K562 (cell line): Measurements from ENCODE around the gene POLR3G. TPM values are rescaled to one million over a fixed set of nuclear protein-coding genes. Genes with fewer than 3 reads are reported as not detected.

ENCODE experiments used
- ATAC-seq: fragments of 200-7000 bp; cut with Tn5 transposase; 3 replicates; pipeline ENCODE4 v1.9.1; 2020; ENCODE audit warnings: moderate library complexity
- BruUV-seq: library from RNA; stranded (reverse); fragments of 400-500 nt; replicated peaks from 2 replicates; lab custom pipeline; 2021; lab: Mats Ljungman, UMichigan
- CTCF ChIA-PET: fragments of 300-600 bp; formaldehyde crosslinking; extraction: SDS; loops from one replicate; lab custom pipeline; 2021; ENCODE audit warnings: low intra/inter-chr PET ratio; lab: Yijun Ruan, JAX
- POLR2A ChIA-PET: fragments of 300-600, 350-650 bp; sonication (Branson Sonifier 250); formaldehyde crosslinking; extraction: SDS; loops from one replicate; lab custom pipeline; 2021; ENCODE audit warnings: antibody characterized with exemption, inconsistent platforms; lab: Yijun Ruan, JAX
- DNase-seq, 4 experiments: peaks; one replicate each; pipeline versions ENCODE4 v3.0.0 to v3.0.0-alpha.2; 2011 to 2018; ENCODE audit warnings: low spot score in 3 of 4, mixed read lengths in 3 of 4; ENCODE audit errors: extremely low read depth in 1 of 4
- FAIRE-seq: peaks from 2 replicates; lab custom pipeline; 2011; peaks lifted over from hg19 to GRCh38; lab: Jason Lieb, UNC
- H2AFZ ChIP-seq: 2 replicates; pipeline ENCODE4 v1.6.0; 2011; ENCODE audit warnings: low read depth, low read length, control low read depth, inconsistent platforms
- H3K27ac ChIP-seq: fragments of 200-600 bp; 3 replicates; pipeline ENCODE4 v1.8.0; 2011; ENCODE audit warnings: low read depth, mild to moderate bottlenecking, control low read depth, inconsistent platforms, low read length, moderate library complexity, mixed read lengths; ENCODE audit errors: extremely low read depth
- H3K27me3 ChIP-seq, 2 experiments: fragments of 300-600 bp in 1 of 2; 2 replicates in 1 of 2; 3 replicates in 1 of 2; pipeline versions ENCODE4 v1.6.0 to v1.8.0; 2011; ENCODE audit warnings: inconsistent platforms in 2 of 2, low read length in 2 of 2, mild to moderate bottlenecking in 1 of 2, mixed read lengths in 1 of 2, moderate library complexity in 1 of 2; ENCODE audit not compliant: control insufficient read depth in 2 of 2, insufficient read depth in 2 of 2
- H3K36me3 ChIP-seq: fragments of 300-600 bp; 3 replicates; pipeline ENCODE4 v1.8.0; 2011; ENCODE audit warnings: mild to moderate bottlenecking, low read length, inconsistent platforms; ENCODE audit not compliant: control insufficient read depth, insufficient read depth
- H3K4me1 ChIP-seq, 2 experiments: fragments of 200-600 bp in 1 of 2; replicated peaks in 1 of 2; 2 replicates in 1 of 2; 3 replicates in 1 of 2; pipeline versions ENCODE4 v1.5.1 to v1.8.0; 2011; ENCODE audit warnings: inconsistent platforms in 2 of 2, low read length in 2 of 2, mild to moderate bottlenecking in 1 of 2, mixed read lengths in 1 of 2, moderate library complexity in 1 of 2; ENCODE audit not compliant: control insufficient read depth in 2 of 2, insufficient read depth in 2 of 2
- H3K4me2 ChIP-seq: 2 replicates; pipeline ENCODE4 v1.6.1; 2011; ENCODE audit warnings: low read length, control low read depth, inconsistent platforms, mixed read lengths; ENCODE audit not compliant: insufficient read depth
- H3K4me3 ChIP-seq: fragments of 200-600 bp; sonication (generic), shearing (Covaris generic); 2 replicates; pipeline ENCODE4 v1.5.1; 2016; ENCODE audit warnings: control low read depth, inconsistent platforms
- H3K79me2 ChIP-seq: fragments of 200-600 bp; 3 replicates; pipeline ENCODE4 v1.8.0; 2011; ENCODE audit warnings: low read length, inconsistent platforms; ENCODE audit not compliant: control insufficient read depth, insufficient read depth
- H3K9ac ChIP-seq, 2 experiments: 2 replicates each; pipeline versions ENCODE4 v1.6.0 to v1.6.1; 2011; ENCODE audit warnings: low read depth in 2 of 2, low read length in 2 of 2, control low read depth in 1 of 2, inconsistent platforms in 1 of 2, mild to moderate bottlenecking in 1 of 2, mixed read lengths in 1 of 2; ENCODE audit not compliant: insufficient read depth in 1 of 2
- H3K9me1 ChIP-seq: one replicate; pipeline ENCODE4 v1.6.0; 2011; ENCODE audit warnings: inconsistent platforms, mild to moderate bottlenecking, low read length, moderate library complexity; ENCODE audit not compliant: control insufficient read depth, insufficient read depth
- H3K9me3 ChIP-seq: replicated peaks from 2 replicates; pipeline ENCODE4 v1.5.1; 2011; ENCODE audit warnings: low read depth, low read length, inconsistent platforms; ENCODE audit not compliant: control insufficient read depth, insufficient read depth
- H4K20me1 ChIP-seq: replicated peaks from 2 replicates; pipeline ENCODE4 v1.6.1; 2011; ENCODE audit warnings: low read length, inconsistent platforms, mixed read lengths; ENCODE audit not compliant: control insufficient read depth, insufficient read depth
- ARNT ChIP-seq, 2 experiments: fragments of 450-650 bp; IDR thresholded peaks; 2 replicates each; pipeline ENCODE4 v1.6.1; 2016; ENCODE audit warnings: mild to moderate bottlenecking in 1 of 2
- ATF7 ChIP-seq: fragments of 450-650 bp; IDR thresholded peaks from 2 replicates; pipeline ENCODE4 v1.7.1; 2014; ENCODE audit warnings: mild to moderate bottlenecking, moderate library complexity
- NRF1 ChIP-seq, 2 experiments: fragments of 450-650 bp; IDR thresholded peaks in 1 of 2; conservative IDR thresholded peaks in 1 of 2; 2 replicates each; pipeline ENCODE4 v1.6.1; 2014; ENCODE audit warnings: mild to moderate bottlenecking in 2 of 2
- RBM22 ChIP-seq: fragments of 200-400 bp; formaldehyde crosslinking; IDR thresholded peaks from 2 replicates; pipeline ENCODE4 v1.6.1; 2018; ENCODE audit warnings: low read length, low read depth; ENCODE audit not compliant: poor library complexity, severe bottlenecking
- ZBTB17 ChIP-seq: fragments of 450-650 bp; formaldehyde crosslinking; IDR thresholded peaks from 2 replicates; pipeline ENCODE4 v1.4.0; 2020; ENCODE audit warnings: mild to moderate bottlenecking
- WGBS: fragments of 100-300 bp; shearing (Covaris generic); methylation state at CpG from one replicate; pipeline ENCODE4 v1.1.6; 2016; ENCODE audit warnings: low coverage, mixed read lengths; ENCODE audit not compliant: insufficient coverage; ENCODE audit errors: missing lambda C conversion rate; 5-methylcytosine and 5-hydroxymethylcytosine counted together
- in situ Hi-C: fragments of 300-500 bp; cut with MboI; formaldehyde crosslinking; loops from 4 replicates; pipeline ENCODE4 v1.15.0; 2018; ENCODE audit warnings: inconsistent platforms, mixed read lengths
- intact Hi-C: fragments of 100-400 bp; cut with micrococcal nuclease; formaldehyde crosslinking; loops from 2 replicates; pipeline ENCODE4 v1.14.2; 2022
- polyA plus RNA-seq, 8 experiments: library from polyadenylated mRNA; depleted of rRNA in 4 of 8; stranded (reverse) in 5 of 8; unstranded in 3 of 8; fragments of >200 nt; fragmentation: Nextera tagmentation in 2 of 8; fragmentation: Illumina TruSeq in 1 of 8; extraction: Ambion mirVana in 2 of 8; extraction: Trizol in 1 of 8; gene quantifications; 2 replicates each; pipeline versions ENCODE4 v1.2.1 to v1.2.3, GENCODE V29; 2011 to 2014; ENCODE audit warnings: inconsistent platforms in 1 of 8, missing spikeins in 1 of 8
- total RNA-seq, 7 experiments: library from RNA; depleted of rRNA in 6 of 7; stranded (reverse); fragments of >200 nt in 6 of 7; fragmentation: Illumina TruSeq in 2 of 7; extraction: Trizol in 2 of 7; gene quantifications; 2 replicates each; pipeline versions ENCODE4 v1.2.1 to v1.2.3, GENCODE V29; 2011 to 2021; ENCODE audit warnings: low replicate concordance in 1 of 7
- TF ChIP-seq, protein P1 (sequence below), 2 experiments: fragments of 450-650 bp; IDR thresholded peaks; 2 replicates each; pipeline ENCODE4 v1.6.1; 2016
- TF ChIP-seq, protein P2 (sequence below), 2 experiments: fragments of 450-650 bp; formaldehyde crosslinking in 1 of 2; IDR thresholded peaks; 2 replicates each; pipeline versions ENCODE4 v1.4.0 to v1.6.1; 2014 to 2020; ENCODE audit warnings: mild to moderate bottlenecking in 2 of 2, borderline replicate concordance in 1 of 2, low read depth in 1 of 2
- TF ChIP-seq, protein P3 (sequence below), 2 experiments: fragments of 150-350 bp in 1 of 2; IDR thresholded peaks; 2 replicates each; pipeline ENCODE4 v1.6.1; 2012 to 2016; ENCODE audit warnings: low read depth in 2 of 2, low read length in 2 of 2, mild to moderate bottlenecking in 1 of 2, moderate library complexity in 1 of 2

The POLR3G gene
- total and polyA plus RNA-seq, 9 of the 15 experiments (the other 6 are each of a cell fraction or from before 2014, with no cell fraction given) = 39.0 to 111 (median 59.0) TPM

DNA sequence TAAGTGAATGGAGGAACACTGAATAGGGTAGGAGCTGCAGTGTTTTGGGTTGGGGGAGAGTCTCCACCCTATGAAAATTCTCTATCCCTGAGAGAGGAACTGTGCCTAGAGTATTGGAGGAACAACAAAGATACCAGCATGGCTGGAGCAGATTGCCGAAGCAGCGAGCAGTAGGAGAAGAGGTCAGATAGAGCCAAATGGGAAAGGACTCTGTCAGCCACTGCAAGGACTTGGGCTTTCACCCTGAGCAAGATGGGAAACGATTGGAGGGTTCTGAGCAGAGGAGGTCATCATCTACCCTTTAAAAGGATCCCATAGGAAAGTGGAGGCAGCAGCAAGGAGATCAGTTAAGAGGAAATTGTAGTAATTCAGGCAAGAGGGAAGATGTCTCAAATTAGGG, 59.1 kb downstream of the POLR3G start:
- H4K20me1 ChIP-seq = no peaks in the 10 kb centered on the region
- H2AFZ ChIP-seq = peak overlapping the region; percentile 54
- H3K4me2 ChIP-seq = peak overlapping the region; percentile 21; the same call in 1 of the 2 replicates
- intact Hi-C loops (loop anchor here (5.0 to 10.0 kb wide), 3 partner anchors 54 to 329 kb away; no protein-coding TSS in a partner anchor), in situ Hi-C loops (no loop called here)
- FAIRE-seq (no peak), DNase-seq (peak in 2 of 4 experiments; percentile 32 to 36), ATAC-seq (peak; percentile 3; the same call in 1 of the 3 replicates)
- H3K36me3 ChIP-seq = no peaks in the 10 kb centered on the region
- H3K4me3 ChIP-seq = no peak overlapping the region
- BruUV-seq = no TSS peak
- POLR2A ChIA-PET = no interaction called here
- peaks cover 6% of the 10 kb centered on the region for H3K79me2 ChIP-seq
- no peaks in the 10 kb centered on the region for H3K9me3 ChIP-seq
- no peak overlapping the region for H3K27ac ChIP-seq
- no peaks in the 10 kb centered on the region for H3K9me1 ChIP-seq
- CTCF ChIA-PET = no interaction called here
- WGBS = 27% methylated on average over 3 of the region's 3 CpGs
- no peak overlapping the region for H3K9ac ChIP-seq
- H3K4me1 ChIP-seq = peaks cover 4 to 11% of the 10 kb centered on the region in 2 experiments; a peak in 4 of 5 replicates
- no peaks in the 10 kb centered on the region for H3K27me3 ChIP-seq
- peak; percentile 28 to 39; a peak in 3 of 4 replicates for TF ChIP-seq NRF1 (conservative IDR thresholded peaks at IDR 0.05 in 1 of 2, IDR thresholded peaks at IDR 0.05 in 1 of 2)
- TF ChIP-seq, protein P1, sequence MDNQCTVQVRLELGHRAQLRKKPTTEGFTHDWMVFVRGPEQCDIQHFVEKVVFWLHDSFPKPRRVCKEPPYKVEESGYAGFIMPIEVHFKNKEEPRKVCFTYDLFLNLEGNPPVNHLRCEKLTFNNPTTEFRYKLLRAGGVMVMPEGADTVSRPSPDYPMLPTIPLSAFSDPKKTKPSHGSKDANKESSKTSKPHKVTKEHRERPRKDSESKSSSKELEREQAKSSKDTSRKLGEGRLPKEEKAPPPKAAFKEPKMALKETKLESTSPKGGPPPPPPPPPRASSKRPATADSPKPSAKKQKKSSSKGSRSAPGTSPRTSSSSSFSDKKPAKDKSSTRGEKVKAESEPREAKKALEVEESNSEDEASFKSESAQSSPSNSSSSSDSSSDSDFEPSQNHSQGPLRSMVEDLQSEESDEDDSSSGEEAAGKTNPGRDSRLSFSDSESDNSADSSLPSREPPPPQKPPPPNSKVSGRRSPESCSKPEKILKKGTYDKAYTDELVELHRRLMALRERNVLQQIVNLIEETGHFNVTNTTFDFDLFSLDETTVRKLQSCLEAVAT (IDR thresholded peaks at IDR 0.05) = peak in 1 of 2 experiments; percentile 99; a peak in 2 of 4 replicates
- TF ChIP-seq ZBTB17 (CRISPR knock-in tag) = peak; percentile 99
- TF ChIP-seq ATF7 = peak; percentile 22; the same call in 1 of the 2 replicates
- 0 out of 4 replicates have a peak, but pooled peaks of 1 of the 2 experiments have one; percentile 30 for TF ChIP-seq ARNT (IDR thresholded peaks at IDR 0.05)
- TF ChIP-seq, protein P2, sequence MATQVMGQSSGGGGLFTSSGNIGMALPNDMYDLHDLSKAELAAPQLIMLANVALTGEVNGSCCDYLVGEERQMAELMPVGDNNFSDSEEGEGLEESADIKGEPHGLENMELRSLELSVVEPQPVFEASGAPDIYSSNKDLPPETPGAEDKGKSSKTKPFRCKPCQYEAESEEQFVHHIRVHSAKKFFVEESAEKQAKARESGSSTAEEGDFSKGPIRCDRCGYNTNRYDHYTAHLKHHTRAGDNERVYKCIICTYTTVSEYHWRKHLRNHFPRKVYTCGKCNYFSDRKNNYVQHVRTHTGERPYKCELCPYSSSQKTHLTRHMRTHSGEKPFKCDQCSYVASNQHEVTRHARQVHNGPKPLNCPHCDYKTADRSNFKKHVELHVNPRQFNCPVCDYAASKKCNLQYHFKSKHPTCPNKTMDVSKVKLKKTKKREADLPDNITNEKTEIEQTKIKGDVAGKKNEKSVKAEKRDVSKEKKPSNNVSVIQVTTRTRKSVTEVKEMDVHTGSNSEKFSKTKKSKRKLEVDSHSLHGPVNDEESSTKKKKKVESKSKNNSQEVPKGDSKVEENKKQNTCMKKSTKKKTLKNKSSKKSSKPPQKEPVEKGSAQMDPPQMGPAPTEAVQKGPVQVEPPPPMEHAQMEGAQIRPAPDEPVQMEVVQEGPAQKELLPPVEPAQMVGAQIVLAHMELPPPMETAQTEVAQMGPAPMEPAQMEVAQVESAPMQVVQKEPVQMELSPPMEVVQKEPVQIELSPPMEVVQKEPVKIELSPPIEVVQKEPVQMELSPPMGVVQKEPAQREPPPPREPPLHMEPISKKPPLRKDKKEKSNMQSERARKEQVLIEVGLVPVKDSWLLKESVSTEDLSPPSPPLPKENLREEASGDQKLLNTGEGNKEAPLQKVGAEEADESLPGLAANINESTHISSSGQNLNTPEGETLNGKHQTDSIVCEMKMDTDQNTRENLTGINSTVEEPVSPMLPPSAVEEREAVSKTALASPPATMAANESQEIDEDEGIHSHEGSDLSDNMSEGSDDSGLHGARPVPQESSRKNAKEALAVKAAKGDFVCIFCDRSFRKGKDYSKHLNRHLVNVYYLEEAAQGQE (IDR thresholded peaks at IDR 0.05; ENCODE audit: borderline replicate concordance) = peak; percentile 82
- TF ChIP-seq, protein P2 (CRISPR knock-in tag; IDR thresholded peaks at IDR 0.05; ENCODE audit: low read depth) = no peak
- TF ChIP-seq RBM22 = no peak
- TF ChIP-seq, protein P3, sequence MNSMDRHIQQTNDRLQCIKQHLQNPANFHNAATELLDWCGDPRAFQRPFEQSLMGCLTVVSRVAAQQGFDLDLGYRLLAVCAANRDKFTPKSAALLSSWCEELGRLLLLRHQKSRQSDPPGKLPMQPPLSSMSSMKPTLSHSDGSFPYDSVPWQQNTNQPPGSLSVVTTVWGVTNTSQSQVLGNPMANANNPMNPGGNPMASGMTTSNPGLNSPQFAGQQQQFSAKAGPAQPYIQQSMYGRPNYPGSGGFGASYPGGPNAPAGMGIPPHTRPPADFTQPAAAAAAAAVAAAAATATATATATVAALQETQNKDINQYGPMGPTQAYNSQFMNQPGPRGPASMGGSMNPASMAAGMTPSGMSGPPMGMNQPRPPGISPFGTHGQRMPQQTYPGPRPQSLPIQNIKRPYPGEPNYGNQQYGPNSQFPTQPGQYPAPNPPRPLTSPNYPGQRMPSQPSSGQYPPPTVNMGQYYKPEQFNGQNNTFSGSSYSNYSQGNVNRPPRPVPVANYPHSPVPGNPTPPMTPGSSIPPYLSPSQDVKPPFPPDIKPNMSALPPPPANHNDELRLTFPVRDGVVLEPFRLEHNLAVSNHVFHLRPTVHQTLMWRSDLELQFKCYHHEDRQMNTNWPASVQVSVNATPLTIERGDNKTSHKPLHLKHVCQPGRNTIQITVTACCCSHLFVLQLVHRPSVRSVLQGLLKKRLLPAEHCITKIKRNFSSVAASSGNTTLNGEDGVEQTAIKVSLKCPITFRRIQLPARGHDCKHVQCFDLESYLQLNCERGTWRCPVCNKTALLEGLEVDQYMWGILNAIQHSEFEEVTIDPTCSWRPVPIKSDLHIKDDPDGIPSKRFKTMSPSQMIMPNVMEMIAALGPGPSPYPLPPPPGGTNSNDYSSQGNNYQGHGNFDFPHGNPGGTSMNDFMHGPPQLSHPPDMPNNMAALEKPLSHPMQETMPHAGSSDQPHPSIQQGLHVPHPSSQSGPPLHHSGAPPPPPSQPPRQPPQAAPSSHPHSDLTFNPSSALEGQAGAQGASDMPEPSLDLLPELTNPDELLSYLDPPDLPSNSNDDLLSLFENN (IDR thresholded peaks at IDR 0.05; ENCODE audit: low read depth in 2 of 2, low read length in 2 of 2) = peak in 1 of 2 experiments; percentile 86; a peak in 2 of 4 replicates
